Neuron (in vitro differentiated cells): ENCODE results near the gene NOS1.

ENCODE experiments used
- H2AFZ ChIP-seq: one replicate; pipeline ENCODE4 v1.6.1; 2013; ENCODE audit warnings: low read depth, mild to moderate bottlenecking, inconsistent platforms, low read length, moderate library complexity
- H3K27me3 ChIP-seq: one replicate; pipeline ENCODE4 v1.6.1; 2013; ENCODE audit warnings: low read length; ENCODE audit not compliant: insufficient read depth
- H3K36me3 ChIP-seq: one replicate; pipeline ENCODE4 v1.6.1; 2013; ENCODE audit warnings: low read length; ENCODE audit not compliant: insufficient read depth
- H3K4me1 ChIP-seq: one replicate; pipeline ENCODE4 v1.6.1; 2013; ENCODE audit warnings: low read length; ENCODE audit not compliant: insufficient read depth
- H3K4me3 ChIP-seq: 2 replicates; pipeline ENCODE4 v1.5.1; 2013; ENCODE audit warnings: mild to moderate bottlenecking, low read length, moderate library complexity
- H3K9me3 ChIP-seq: one replicate; pipeline ENCODE4 v1.6.1; 2013; ENCODE audit warnings: low read length

NOS1 gene

GRCh38 chr12:117360551-117361346, 677 bp downstream of the NOS1 start:
- H3K9me3 ChIP-seq, result no peaks in the 10 kb centered on the region
- no peak overlapping the region for H2AFZ ChIP-seq
- peaks cover 80% of the 10 kb centered on the region for H3K27me3 ChIP-seq
- no peaks in the 10 kb centered on the region for H3K36me3 ChIP-seq
- no peaks in the 10 kb centered on the region for H3K4me1 ChIP-seq
- H3K4me3 ChIP-seq, result no peak overlapping the region

GRCh38 chr12:117360222-117360550, 1.2 kb downstream of the NOS1 start:
- H3K4me1 ChIP-seq, result no peaks in the 10 kb centered on the region
- H3K4me3 ChIP-seq, result no peak overlapping the region
- H3K27me3 ChIP-seq, result peaks cover 80% of the 10 kb centered on the region
- no peak overlapping the region for H2AFZ ChIP-seq
- no peaks in the 10 kb centered on the region for H3K9me3 ChIP-seq
- H3K36me3 ChIP-seq, result no peaks in the 10 kb centered on the region

- Histone ChIP-seq H2AFZ (no peak overlapping the region), H3K27me3 (peaks cover 76% of the 10 kb centered on the region), H3K9me3 (no peaks in the 10 kb centered on the region), H3K36me3 (no peaks in the 10 kb centered on the region), H3K4me1 (no peaks in the 10 kb centered on the region), H3K4me3 (no peak overlapping the region)
Measured at GRCh38 chr12:117359029-117359845, 2.2 kb downstream of the NOS1 start.

GRCh38 chr12:117356048-117356447, 5.4 kb downstream of the NOS1 start:
- no peaks in the 10 kb centered on the region for H3K36me3 ChIP-seq
- H3K27me3 ChIP-seq, result peaks cover 46% of the 10 kb centered on the region
- H3K4me1 ChIP-seq, result no peaks in the 10 kb centered on the region
- no peak overlapping the region for H2AFZ ChIP-seq
- no peak overlapping the region for H3K4me3 ChIP-seq
- H3K9me3 ChIP-seq, result no peaks in the 10 kb centered on the region

- Histone ChIP-seq H2AFZ (no peak overlapping the region), H3K4me1 (no peaks in the 10 kb centered on the region), H3K9me3 (no peaks in the 10 kb centered on the region), H3K27me3 (peaks cover 15% of the 10 kb centered on the region), H3K36me3 (no peaks in the 10 kb centered on the region), H3K4me3 (no peak overlapping the region)
Measured at GRCh38 chr12:117352883-117353282, 8.5 kb downstream of the NOS1 start.

- Histone ChIP-seq H2AFZ (no peak overlapping the region), H3K9me3 (no peaks in the 10 kb centered on the region), H3K4me3 (no peak overlapping the region), H3K27me3 (peaks cover 9% of the 10 kb centered on the region), H3K36me3 (no peaks in the 10 kb centered on the region), H3K4me1 (no peaks in the 10 kb centered on the region)
Measured at GRCh38 chr12:117352206-117352605, 9.2 kb downstream of the NOS1 start.

- Histone ChIP-seq H2AFZ (no peak overlapping the region), H3K36me3 (no peaks in the 10 kb centered on the region), H3K9me3 (no peaks in the 10 kb centered on the region), H3K4me3 (no peak overlapping the region), H3K27me3 (no peaks in the 10 kb centered on the region), H3K4me1 (no peaks in the 10 kb centered on the region)
Measured at GRCh38 chr12:117350140-117350539, 11.3 kb downstream of the NOS1 start.

- Histone ChIP-seq H3K4me3 (no peak overlapping the region), H3K36me3 (no peaks in the 10 kb centered on the region), H3K27me3 (no peaks in the 10 kb centered on the region), H3K9me3 (no peaks in the 10 kb centered on the region), H2AFZ (no peak overlapping the region), H3K4me1 (no peaks in the 10 kb centered on the region)
Measured at GRCh38 chr12:117347588-117347987, 13.8 kb downstream of the NOS1 start.

- no peaks in the 10 kb centered on the region for H3K27me3 ChIP-seq
- no peaks in the 10 kb centered on the region for H3K4me1 ChIP-seq
- no peaks in the 10 kb centered on the region for H3K36me3 ChIP-seq
- no peak overlapping the region for H2AFZ ChIP-seq
- no peak overlapping the region for H3K4me3 ChIP-seq
- no peaks in the 10 kb centered on the region for H3K9me3 ChIP-seq
Measured at GRCh38 chr12:117344716-117345115, 16.7 kb downstream of the NOS1 start.

- no peaks in the 10 kb centered on the region for H3K4me1 ChIP-seq
- no peaks in the 10 kb centered on the region for H3K27me3 ChIP-seq
- H3K36me3 ChIP-seq, result no peaks in the 10 kb centered on the region
- no peak overlapping the region for H3K4me3 ChIP-seq
- H3K9me3 ChIP-seq, result no peaks in the 10 kb centered on the region
- no peak overlapping the region for H2AFZ ChIP-seq
Measured at GRCh38 chr12:117343849-117344248, 17.6 kb downstream of the NOS1 start.

- H3K27me3 ChIP-seq, result no peaks in the 10 kb centered on the region
- H3K9me3 ChIP-seq, result no peaks in the 10 kb centered on the region
- no peak overlapping the region for H3K4me3 ChIP-seq
- no peaks in the 10 kb centered on the region for H3K4me1 ChIP-seq
- H2AFZ ChIP-seq, result no peak overlapping the region
- no peaks in the 10 kb centered on the region for H3K36me3 ChIP-seq
Measured at GRCh38 chr12:117343296-117343695, 18.1 kb downstream of the NOS1 start.

- Histone ChIP-seq H2AFZ (no peak overlapping the region), H3K27me3 (no peaks in the 10 kb centered on the region), H3K4me3 (no peak overlapping the region), H3K4me1 (no peaks in the 10 kb centered on the region), H3K36me3 (no peaks in the 10 kb centered on the region), H3K9me3 (no peaks in the 10 kb centered on the region)
Measured at GRCh38 chr12:117342682-117343081, 18.7 kb downstream of the NOS1 start.

GRCh38 chr12:117342247-117342646, 19.2 kb downstream of the NOS1 start:
- no peaks in the 10 kb centered on the region for H3K27me3 ChIP-seq
- no peaks in the 10 kb centered on the region for H3K36me3 ChIP-seq
- no peak overlapping the region for H3K4me3 ChIP-seq
- H3K4me1 ChIP-seq, result no peaks in the 10 kb centered on the region
- H2AFZ ChIP-seq, result no peak overlapping the region
- H3K9me3 ChIP-seq, result no peaks in the 10 kb centered on the region
